Measurements from ENCODE around the gene ARHGEF2.

- TF ChIP-seq CTCF (IDR thresholded peaks at IDR 0.05) = no peak
- TF ChIP-seq POLR2A (IDR thresholded peaks at IDR 0.05) = no peak
- TF ChIP-seq POLR2AphosphoS5 (IDR thresholded peaks at IDR 0.05) = no peak
- no peak for TF ChIP-seq EP300 (IDR thresholded peaks at IDR 0.05)
Measured at GRCh38 chr1:156026588-156026987, 48.2 kb upstream of the ARHGEF2 start.
